HG03039 (cell line): ENCODE measurements around the gene NR2C2.
A peak's percentile ranks its signal among the peaks of the same experiment; 100 is the strongest.
"Not testable (repeated sequence)": the region's sequence is repeated elsewhere in the genome, so short reads cannot be mapped to it uniquely, and the experiment has no call there.

Source experiments
- ATAC-seq: cut with Tn5 transposase; IDR thresholded peaks from one replicate; pipeline ENCODE4 v1.9.1; 2021; ENCODE audit warnings: mild to moderate bottlenecking, moderate library complexity; ENCODE audit not compliant: unreplicated experiment

The NR2C2 gene

DNA sequence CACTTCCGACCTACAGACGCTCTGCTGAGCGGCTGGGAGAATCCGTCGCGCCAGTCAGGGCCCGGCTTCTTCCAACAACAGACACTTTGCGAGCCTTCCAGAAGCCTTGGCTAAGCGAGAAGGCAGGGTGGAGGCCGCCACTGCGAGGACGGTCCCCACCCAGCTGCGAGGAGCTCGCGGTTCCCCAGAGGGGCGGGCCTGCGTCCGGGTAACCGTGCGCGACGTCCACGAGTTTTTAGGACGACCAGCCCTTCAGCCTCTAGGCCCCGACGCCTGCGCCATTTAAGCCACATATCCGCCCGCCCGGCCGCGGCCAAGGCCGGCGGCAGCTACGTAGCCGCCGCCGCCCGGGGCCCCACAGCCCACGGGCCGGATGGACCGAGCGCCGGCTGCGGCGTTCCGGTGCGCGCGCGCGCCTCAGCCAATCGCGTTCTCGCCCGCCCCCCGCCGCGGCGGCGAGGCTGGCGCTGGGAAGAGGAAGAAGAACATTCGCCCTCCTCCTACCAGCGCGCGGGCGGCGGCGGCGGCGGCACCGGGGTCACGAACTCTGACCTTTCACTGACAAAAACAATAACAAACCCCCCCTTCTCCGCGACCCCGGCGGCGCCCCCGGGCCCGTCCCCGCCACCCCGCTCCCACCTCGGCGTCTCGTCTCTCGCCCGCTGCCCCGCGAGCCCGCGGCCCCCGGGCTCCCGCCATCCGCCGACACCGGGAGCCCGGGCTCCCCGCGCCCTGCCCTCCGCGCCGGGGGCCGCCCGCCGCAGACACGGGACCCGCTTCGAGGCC, at the start of gene NR2C2:
Gene NR2C2, plus strand, starts transcription at position 484 of the 786 bp plus-strand sequence. CDS start 56,332 bp downstream, outside the sequence.
- peak; percentile 49 for ATAC-seq

GRCh38 chr3:14898929-14899328, 48.5 kb upstream of the NR2C2 start:
- no peak for ATAC-seq

- no peak for ATAC-seq
These were observed 47.3 kb upstream of the NR2C2 start for GRCh38 chr3:14899993-14900618.

DNA sequence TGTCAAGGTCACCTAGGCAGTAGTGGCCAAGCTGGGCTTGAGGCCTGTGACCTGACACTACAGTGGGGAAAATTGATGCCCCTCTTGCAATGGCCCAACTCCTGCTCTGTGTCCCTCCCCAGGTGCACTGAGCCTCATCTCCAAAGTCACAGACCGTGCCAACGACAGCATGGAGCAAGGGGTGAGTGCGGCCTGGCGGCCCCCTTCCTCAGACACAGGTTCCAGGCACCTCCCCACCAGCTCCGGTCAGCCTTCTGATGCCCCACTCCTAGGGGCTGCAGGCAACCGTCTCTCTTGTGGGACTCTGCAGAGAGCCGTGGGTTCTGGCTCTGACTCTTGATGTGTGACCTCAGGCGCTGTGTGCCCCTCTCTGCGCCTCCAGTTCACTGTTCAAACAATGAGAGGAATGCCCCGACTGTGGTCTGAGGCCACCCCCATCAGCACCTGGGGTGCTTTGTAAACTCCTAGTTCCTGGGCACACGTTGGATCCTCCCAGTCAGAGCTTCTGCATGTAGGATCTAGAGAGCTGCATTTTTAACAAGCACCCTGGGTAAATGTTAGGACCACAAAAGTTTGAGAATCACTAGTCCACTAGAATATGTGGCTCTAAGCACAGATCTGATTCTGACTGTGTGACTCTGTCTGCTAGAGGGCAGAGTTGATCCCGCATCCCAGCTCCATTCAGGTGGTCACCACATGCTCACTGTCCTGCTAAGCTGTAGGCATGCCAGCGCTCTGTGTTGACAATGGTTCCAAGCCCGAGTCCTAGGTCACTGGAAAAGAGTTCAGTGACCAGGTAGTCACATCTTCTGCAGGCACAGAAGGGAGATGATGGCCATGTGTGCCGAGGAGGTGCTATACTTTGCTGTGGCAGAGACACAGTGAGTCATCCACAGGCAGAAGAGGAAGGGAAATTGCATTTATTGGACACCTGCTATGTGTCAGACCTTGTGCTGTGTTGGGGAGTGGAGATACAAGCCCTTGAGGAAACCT, 46.2 kb upstream of the NR2C2 start:
- no peak for ATAC-seq

DNA sequence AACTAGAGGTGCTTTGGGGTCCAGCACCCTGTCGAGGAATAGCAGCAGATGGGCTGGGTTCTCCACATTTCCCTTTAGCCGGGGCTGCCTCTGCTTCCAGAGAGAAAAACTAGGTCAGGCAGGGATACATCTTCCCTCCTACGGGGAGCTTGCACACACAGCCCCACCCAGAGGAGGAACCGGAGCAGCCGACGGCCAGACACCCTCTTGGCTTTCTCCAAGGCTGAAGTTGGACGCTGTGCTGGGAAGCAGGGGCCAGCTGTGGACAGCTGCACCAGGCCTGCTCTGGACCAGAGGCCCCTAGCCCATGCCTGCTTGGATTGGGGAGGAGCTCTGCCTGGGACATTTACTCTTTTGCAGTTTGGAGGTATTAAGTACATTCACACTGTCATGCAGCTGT, 44.7 kb upstream of the NR2C2 start:
- no peak for ATAC-seq

GRCh38 chr3:14903501-14903900, 43.9 kb upstream of the NR2C2 start:
- not testable (repeated sequence) for ATAC-seq

DNA sequence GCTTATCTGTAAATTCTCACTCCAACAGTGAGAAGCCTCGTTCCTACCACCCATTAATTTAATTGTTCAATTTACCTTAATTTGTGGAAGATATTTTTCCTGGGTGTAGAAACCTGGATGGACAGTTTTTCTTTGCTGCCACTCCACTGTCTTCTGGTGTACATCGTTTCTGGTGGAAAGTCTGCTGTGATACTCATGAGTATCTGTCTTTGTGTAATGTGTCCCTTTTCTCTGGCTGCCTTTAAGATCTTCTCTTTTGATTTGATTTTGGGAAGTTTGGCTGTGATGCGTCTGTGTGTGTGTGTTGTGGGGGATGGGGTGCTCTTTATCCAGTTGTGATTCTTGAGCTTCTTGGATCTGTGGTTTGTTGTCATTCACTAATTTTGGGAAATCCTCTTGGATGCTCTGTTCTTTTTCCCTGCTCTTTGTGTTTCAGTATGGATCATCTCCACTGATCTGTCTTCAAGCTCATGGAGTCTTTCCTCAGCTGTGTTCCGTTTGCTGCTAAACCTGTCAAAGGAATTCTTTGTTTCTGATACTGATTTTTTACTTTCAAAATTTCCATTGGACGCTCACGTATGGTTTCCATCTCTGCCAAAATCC, 42.2 kb upstream of the NR2C2 start:
- no peak for ATAC-seq

- no peak for ATAC-seq
These were observed 40.9 kb upstream of the NR2C2 start for GRCh38 chr3:14906355-14906971.

- no peak for ATAC-seq
These were observed 40.1 kb upstream of the NR2C2 start for GRCh38 chr3:14907043-14907966.

GRCh38 chr3:14909250-14909649, 38.1 kb upstream of the NR2C2 start:
- ATAC-seq: no peak

DNA sequence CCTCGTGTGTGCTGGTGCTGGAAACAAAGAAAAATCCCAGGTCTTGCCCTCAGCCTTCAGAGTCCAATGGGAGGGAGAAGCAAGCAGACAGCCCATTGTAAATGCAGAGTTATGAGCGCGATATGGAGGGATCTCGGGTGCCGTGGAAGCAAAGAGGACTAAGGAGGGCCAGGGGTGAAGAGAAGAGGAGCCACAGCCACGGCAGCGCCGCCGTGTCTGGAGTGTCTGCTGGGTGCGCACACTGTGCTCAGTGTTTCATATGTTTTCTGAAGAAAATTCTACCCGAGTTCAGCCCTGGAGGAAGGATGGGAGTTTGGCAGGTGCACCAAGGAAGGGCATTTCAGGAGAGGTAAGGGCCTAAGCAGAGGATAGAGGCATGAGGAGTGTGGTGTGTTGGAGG, 35.7 kb upstream of the NR2C2 start:
- ATAC-seq: no peak

GRCh38 chr3:14913071-14913925, 34.1 kb upstream of the NR2C2 start:
- ATAC-seq: no peak

- ATAC-seq: no peak
These were observed 33.2 kb upstream of the NR2C2 start for GRCh38 chr3:14913926-14914778.

DNA sequence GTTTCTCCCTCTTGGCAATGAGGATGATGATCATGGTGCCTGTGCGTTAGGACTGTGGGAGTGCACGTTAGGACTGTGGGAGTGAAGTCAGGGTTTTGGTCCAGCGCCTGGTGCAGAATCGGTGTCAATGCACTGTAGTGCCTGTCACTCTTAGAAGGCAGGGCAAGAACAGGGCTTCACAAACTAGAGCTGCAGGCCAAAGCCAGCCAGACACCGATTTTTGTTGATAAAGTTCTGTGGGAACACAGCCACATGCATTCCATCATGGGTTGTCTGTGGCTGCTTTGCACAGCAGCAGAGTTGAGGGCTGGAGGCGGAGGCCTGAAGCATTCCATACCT, 32.6 kb upstream of the NR2C2 start:
- no peak for ATAC-seq

DNA sequence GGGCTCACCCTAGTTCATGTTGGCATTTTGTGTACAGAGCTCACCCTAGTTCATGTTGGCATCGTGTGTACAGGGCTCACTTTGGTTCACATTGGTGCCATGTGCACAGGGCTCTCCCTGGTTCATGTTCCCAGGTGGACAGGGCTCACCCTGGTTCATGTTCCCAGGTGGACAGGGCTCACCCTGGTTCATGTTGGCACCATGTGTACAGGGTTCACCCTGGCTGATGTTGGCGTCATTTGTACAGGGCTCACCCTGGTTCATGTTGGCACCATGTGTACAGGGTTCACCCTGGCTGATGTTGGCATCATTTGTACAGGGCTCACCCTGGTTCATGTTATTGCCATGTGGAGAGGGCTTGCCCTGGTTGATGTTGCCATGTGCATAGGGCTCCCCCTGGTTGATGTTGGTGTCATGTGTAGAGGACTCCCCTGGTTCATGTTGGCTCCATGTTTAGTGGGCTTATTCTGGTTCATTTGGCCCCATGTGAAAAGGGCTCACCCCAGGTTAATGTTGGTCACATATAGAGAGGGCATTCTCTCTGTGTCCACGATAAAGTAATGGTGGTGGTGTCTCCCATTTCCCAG, 31.7 kb upstream of the NR2C2 start:
- ATAC-seq: no peak

DNA sequence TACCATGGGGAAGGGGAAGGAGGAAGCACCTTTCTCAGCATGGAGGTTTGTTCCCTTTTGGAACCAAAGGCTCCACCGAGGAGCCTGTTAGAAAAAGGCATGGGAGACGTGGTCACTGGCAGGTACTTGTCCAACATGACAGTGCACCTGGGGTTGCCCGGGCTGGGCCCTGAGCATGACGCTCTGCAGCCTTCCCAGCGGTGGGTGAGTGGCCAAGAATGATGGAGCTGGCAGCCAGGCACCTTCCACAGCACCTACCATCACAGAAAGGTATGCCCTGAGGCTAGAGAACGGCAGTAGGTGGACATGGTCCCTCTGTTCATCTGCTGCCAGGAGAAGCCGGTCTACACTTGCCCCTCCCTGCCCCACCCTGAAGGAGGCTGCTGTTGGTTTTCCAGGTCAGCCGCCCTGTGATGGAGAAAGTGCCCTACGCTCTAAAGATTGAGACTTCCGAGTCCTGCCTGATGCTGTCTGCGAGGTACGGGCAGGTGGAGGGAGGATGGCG, 29.0 kb upstream of the NR2C2 start:
- no peak for ATAC-seq

GRCh38 chr3:14920536-14920935, 26.8 kb upstream of the NR2C2 start:
- ATAC-seq: no peak
